ENCODE results near the gene STK10.

DNA sequence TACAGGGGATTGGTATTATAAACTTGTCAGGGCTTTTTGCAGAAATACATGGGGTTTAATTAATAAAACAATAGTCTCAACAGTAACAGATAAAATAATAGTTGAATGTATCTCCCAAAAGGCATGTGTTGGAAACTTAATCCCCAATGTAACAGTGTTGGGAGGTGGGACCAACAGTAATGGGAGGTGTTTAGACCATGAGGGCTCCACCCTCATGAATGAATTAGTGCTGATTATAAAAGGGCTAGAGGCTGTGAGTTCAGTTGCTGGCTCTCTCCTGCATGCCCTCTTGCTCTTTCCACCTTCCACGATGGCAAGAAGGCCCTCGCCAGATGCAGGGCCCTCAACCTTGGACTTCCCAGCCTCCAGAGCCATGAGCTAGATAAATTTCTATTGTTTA, 56.3 kb downstream of the STK10 start:
- TF ChIP-seq CTCF (IDR thresholded peaks at IDR 0.05) (no peak), POLR2A (IDR thresholded peaks at IDR 0.05) (no peak)
